Endometrium (tissue), 2 donors: ENCODE results near the gene CLCNKA.
"Not testable (repeated sequence)": the region's sequence is repeated elsewhere in the genome, so short reads cannot be mapped to it uniquely, and the experiment has no call there.

Experiments used
- FAIRE-seq: peaks from 2 replicates; lab custom pipeline; 2012; peaks lifted over from hg19 to GRCh38; lab: Jason Lieb, UNC
- donor health status: control.
- donor health status: control.

CLCNKA gene

GRCh38 chr1:15997637-15998280 is 24.1 kb upstream of the CLCNKA start:
- FAIRE-seq, result no peak

GRCh38 chr1:15998929-15999328 is 22.9 kb upstream of the CLCNKA start:
- no peak for FAIRE-seq

DNA sequence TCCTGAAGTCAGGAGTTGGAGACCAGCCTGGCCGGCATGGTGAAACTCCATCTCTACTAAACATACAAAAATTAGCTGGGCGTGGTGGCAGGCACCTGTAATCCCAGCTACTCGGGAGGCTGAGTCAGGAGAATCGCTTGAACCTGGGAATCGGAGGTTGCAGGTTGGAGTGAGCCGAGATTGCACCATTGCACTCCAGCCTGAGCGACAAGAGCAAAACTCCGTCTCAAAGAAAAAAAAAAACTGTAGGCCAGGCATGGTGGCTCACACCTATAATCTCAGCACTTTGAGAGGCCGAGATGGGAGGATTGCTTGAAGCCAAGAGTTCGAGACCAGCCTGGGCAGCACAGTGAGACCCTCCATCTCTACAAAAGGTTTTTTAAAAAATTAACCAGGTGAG is 20.6 kb upstream of the CLCNKA start:
- FAIRE-seq, result not testable (repeated sequence)

GRCh38 chr1:16005597-16005996 is 16.2 kb upstream of the CLCNKA start:
- FAIRE-seq, result no peak

GRCh38 chr1:16006010-16006409 is 15.8 kb upstream of the CLCNKA start:
- FAIRE-seq, result no peak

DNA sequence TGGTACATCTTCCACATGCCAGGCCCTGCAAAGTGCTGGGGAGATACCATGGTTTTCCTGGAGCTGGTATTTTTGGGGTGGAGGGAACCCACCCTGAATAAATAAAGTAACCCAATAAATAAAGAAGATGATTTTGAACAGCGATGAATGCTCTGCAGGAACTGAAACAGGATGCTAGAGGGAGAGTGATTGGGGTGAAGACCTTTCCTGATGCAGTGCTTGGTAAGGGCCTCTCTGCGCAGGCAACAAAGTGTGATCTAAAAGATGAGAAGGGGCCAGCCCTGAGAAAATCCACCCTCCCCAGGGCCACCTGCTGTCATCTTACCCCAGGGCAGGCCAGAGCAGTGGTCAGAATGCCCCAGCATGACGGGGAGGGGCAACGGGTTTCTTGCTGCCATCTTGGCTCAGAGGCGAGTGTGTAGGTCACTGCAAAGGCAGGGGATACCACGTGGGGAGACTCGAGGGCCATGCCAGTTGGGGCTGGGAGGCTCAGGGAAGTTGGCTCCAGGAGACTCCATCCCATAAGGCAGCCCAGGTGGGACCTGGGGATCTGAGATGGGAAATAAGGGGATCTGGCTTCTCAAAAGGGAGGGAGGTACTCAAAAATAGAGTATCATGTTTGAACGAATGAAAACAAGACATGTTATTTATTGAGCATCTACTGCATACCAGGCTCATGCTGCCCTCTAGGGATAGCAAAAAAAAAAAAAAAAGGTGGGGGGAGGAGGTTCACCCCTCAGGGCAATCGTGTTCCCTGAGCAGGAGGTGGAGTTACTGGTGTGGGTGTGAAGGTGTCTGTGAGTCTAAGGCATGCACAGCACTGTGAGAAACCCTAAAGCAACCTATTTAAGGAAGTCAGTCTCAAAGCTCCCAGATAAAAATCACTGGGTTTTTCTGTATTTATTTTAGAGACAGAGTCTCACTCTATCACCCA is 15.0 kb upstream of the CLCNKA start:
- FAIRE-seq, result no peak

GRCh38 chr1:16007671-16008341 is 14.0 kb upstream of the CLCNKA start:
- no peak for FAIRE-seq

- FAIRE-seq, result no peak
Measured at GRCh38 chr1:16009030-16009460, 12.8 kb upstream of the CLCNKA start.

GRCh38 chr1:16009678-16010077 is 12.2 kb upstream of the CLCNKA start:
- FAIRE-seq, result no peak

GRCh38 chr1:16010837-16011236 is 11.0 kb upstream of the CLCNKA start:
- no peak for FAIRE-seq

- FAIRE-seq, result no peak
Measured at GRCh38 chr1:16011936-16012589, 9.8 kb upstream of the CLCNKA start.

- FAIRE-seq, result no peak
Measured at GRCh38 chr1:16012590-16013219, 9.1 kb upstream of the CLCNKA start.

- no peak for FAIRE-seq
Measured at GRCh38 chr1:16013220-16013907, 8.5 kb upstream of the CLCNKA start.

GRCh38 chr1:16013908-16014258 is 8.0 kb upstream of the CLCNKA start:
- no peak for FAIRE-seq

- FAIRE-seq, result no peak
Measured at GRCh38 chr1:16014509-16015482, 7.0 kb upstream of the CLCNKA start.

DNA sequence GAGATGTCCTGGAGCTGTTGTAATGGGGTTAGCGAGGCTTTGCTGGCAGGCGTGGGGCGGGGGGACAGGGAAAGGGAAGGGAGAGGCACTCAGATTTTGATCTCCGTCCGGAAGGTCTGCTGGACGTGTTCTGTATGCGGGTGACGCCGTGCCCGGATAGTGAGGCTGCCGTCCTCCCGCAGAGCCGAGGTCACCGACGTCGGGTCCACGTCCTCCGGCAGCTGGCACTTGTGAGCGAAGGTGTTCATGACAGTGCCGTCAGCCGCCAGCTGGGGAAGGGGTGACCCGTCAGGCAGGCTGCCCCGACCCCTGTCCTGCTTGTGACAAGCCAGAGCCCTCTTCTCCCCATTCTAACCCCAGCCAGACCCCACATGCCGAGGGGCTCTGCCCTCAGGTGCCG is 6.3 kb upstream of the CLCNKA start:
- no peak for FAIRE-seq

DNA sequence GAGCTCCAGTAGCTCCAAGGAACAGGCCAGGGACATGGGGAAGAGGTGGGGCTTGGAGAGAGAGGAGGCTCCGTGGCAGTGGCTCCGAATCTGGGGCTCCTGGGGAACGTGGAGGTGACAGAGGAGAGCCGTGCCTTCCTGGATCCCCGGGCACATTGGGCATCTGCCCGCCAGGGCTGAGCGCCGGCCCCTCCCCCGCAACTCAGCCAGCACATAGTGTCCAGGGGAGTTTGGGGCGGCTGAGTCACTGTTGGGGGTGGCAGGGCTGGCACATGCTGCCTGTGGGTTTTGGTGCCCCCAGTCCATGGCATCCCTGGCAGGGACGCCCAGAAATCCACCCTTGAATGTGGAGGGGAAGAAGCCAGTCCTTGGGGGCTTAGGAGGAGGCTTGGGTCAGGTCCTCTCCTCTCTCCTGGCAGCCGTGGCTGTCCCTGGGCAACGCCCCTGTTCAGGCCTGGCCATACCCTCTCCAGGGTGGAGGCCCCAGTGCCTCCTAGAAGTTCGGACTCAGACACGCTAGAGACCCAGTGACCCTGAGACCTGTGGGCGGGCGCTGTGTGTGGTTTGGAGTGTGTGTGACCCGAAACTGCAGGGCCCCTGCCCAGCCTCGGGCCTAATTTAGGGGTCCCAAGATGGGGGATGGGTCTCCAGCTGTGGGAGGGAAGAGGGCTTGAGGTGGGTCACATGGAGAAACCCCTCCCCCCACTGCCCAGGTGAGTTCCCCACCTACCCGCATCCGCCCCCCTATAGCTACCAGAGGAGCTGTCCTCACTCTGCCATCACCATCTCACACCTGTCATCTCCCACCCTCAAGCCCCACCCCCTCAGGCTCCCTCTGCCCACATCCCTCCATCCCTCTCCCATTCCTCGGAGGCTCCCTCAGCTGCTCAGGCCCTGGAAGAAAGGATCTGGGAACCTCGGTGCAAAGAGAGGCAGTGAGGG is 5.6 kb upstream of the CLCNKA start:
- FAIRE-seq, result no peak

- FAIRE-seq, result no peak
Measured at GRCh38 chr1:16017076-16017460, 4.8 kb upstream of the CLCNKA start.
